ENCODE data around the gene ANKRD27. TPM values are rescaled to one million over a fixed set of nuclear protein-coding genes. Genes with fewer than 3 reads are reported as not detected.

Gene ANKRD27
- total RNA-seq, 3 donors from 2014 or later (not counting 1 experiment from before 2014, with no cell fraction given) = 35.8 to 47.1 (median 40.8) TPM

DNA sequence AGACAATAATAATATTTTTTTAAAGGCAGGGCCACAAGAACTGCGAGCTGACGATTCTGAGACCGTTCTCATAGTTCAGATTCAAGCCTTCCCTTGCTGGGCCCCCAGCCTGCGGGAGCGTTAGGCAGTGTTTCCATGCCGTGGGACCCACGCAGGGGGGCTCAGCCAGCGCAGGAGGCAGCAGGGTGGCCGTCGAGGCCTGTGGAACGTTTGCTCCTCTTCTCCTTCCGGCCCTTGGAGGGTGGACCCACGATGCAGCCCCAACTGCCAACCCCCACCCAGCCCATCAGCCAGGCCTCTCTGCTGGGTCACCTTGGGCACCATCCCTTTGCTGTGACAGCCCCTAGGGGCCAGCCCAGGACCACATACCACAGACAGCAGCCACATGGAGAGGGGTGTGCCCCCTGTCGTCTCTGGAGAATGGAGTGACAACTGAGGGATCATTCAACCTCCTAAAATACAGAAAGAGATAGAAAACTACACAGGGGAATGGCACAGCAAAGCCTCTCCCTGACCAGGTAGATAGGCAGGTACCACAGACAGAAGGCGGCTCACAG lies 47.2 kb downstream of the ANKRD27 start:
- TF ChIP-seq, protein P1, sequence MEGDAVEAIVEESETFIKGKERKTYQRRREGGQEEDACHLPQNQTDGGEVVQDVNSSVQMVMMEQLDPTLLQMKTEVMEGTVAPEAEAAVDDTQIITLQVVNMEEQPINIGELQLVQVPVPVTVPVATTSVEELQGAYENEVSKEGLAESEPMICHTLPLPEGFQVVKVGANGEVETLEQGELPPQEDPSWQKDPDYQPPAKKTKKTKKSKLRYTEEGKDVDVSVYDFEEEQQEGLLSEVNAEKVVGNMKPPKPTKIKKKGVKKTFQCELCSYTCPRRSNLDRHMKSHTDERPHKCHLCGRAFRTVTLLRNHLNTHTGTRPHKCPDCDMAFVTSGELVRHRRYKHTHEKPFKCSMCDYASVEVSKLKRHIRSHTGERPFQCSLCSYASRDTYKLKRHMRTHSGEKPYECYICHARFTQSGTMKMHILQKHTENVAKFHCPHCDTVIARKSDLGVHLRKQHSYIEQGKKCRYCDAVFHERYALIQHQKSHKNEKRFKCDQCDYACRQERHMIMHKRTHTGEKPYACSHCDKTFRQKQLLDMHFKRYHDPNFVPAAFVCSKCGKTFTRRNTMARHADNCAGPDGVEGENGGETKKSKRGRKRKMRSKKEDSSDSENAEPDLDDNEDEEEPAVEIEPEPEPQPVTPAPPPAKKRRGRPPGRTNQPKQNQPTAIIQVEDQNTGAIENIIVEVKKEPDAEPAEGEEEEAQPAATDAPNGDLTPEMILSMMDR (IDR thresholded peaks at IDR 0.05) = no peak
- peaks cover 49% of the 10 kb centered on the region for H3K36me3 ChIP-seq (ENCODE audit: control insufficient read depth, insufficient read depth, low read length)
- H3K4me1 Mint-ChIP-seq = no peaks in the 10 kb centered on the region
- no peak for ATAC-seq
- no peak overlapping the region for H3K27ac ChIP-seq (ENCODE audit: low read length)
- H3K36me3 Mint-ChIP-seq = no peaks in the 10 kb centered on the region
- no peaks in the 10 kb centered on the region for H3K9me3 ChIP-seq (ENCODE audit: control insufficient read depth, insufficient read depth, low read length)
- no peak overlapping the region for H3K27ac Mint-ChIP-seq
- no peak overlapping the region for H3K4me3 ChIP-seq (ENCODE audit: low read length)
- no peaks in the 10 kb centered on the region for H3K4me1 ChIP-seq (ENCODE audit: control insufficient read depth, insufficient read depth, low read length)
- H3K4me3 Mint-ChIP-seq = no peak overlapping the region
- H3K27me3 ChIP-seq (ENCODE audit: control insufficient read depth, insufficient read depth, low read length) = no peaks in the 10 kb centered on the region
- DNase-seq = no peak
- H3K9me3 Mint-ChIP-seq = no peaks in the 10 kb centered on the region
- WGBS (ENCODE audit: insufficient coverage) = 97% methylated on average over 15 of the region's 15 CpGs
- intact Hi-C loops (cut with micrococcal nuclease) = no loop called here
- H3K27me3 Mint-ChIP-seq (ENCODE audit: low read depth in 2 of 2) = no peaks in the 10 kb centered on the region

DNA sequence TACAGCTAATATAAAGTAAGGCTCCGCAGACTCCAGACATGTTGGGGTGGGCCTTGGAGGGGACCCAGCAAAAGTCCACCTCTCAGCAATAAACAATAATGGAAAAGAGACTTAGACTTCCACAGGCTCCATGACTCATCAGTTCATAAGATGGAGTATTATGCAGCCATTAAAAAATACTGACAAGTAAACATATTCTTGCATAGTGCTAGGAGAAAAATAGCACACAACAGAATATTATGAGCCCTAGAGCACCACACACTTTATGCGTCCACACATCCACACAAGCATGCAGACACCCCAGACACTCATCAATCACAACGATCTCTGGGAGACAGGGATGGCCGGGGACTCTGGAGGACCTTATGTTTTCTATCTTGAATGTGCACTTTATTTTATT lies 48.0 kb downstream of the ANKRD27 start:
- ATAC-seq = no peak
- no peak overlapping the region for H3K27ac ChIP-seq (ENCODE audit: low read length)
- TF ChIP-seq, protein P1 (IDR thresholded peaks at IDR 0.05) = no peak
- H3K9me3 Mint-ChIP-seq = no peaks in the 10 kb centered on the region
- intact Hi-C loops (cut with micrococcal nuclease) = no loop called here
- no peak overlapping the region for H3K4me3 Mint-ChIP-seq
- no peak overlapping the region for H3K4me3 ChIP-seq (ENCODE audit: low read length)
- H3K27me3 ChIP-seq (ENCODE audit: control insufficient read depth, insufficient read depth, low read length) = no peaks in the 10 kb centered on the region
- H3K4me1 Mint-ChIP-seq = no peaks in the 10 kb centered on the region
- no peak for DNase-seq
- H3K9me3 ChIP-seq (ENCODE audit: control insufficient read depth, insufficient read depth, low read length) = no peaks in the 10 kb centered on the region
- no peaks in the 10 kb centered on the region for H3K27me3 Mint-ChIP-seq (ENCODE audit: low read depth in 2 of 2)
- H3K36me3 ChIP-seq (ENCODE audit: control insufficient read depth, insufficient read depth, low read length) = peaks cover 55% of the 10 kb centered on the region
- no peaks in the 10 kb centered on the region for H3K4me1 ChIP-seq (ENCODE audit: control insufficient read depth, insufficient read depth, low read length)
- H3K36me3 Mint-ChIP-seq = peaks cover 6% of the 10 kb centered on the region
- 100% methylated on average over 2 of the region's 4 CpGs for WGBS (ENCODE audit: insufficient coverage)
- H3K27ac Mint-ChIP-seq = no peak overlapping the region

DNA sequence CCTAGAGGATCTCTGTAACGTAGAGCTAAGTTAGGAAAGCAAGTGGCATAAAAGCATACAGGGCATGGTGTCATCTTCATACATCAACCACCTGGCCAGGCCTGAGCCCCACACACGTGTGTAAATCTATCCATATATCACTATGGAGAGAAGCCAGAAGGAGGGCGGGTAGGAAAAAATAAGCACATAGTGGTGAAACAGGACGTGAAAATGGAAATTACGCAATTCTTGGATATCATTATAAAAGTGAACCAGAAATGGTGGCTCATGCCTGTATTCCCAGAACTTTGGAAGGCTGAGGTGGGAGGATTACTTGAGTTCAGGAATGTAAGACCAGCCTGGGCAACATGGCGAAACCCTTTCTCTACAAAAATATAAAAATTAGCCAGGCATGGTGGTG lies 50.6 kb downstream of the ANKRD27 start:
- Mint-ChIP-seq H3K4me1 (no peaks in the 10 kb centered on the region), H3K36me3 (peaks cover 6% of the 10 kb centered on the region), H3K4me3 (no peak overlapping the region), H3K9me3 (no peaks in the 10 kb centered on the region), H3K27me3 (ENCODE audit: low read depth in 2 of 2) (no peaks in the 10 kb centered on the region), H3K27ac (no peak overlapping the region)
- intact Hi-C loops (cut with micrococcal nuclease) = no loop called here
- no peak overlapping the region for H3K4me3 ChIP-seq (ENCODE audit: low read length)
- ATAC-seq (no peak), DNase-seq (no peak)
- 97% methylated on average over 4 of the region's 6 CpGs for WGBS (ENCODE audit: insufficient coverage)
- TF ChIP-seq, protein P1 (IDR thresholded peaks at IDR 0.05) = no peak
- no peak overlapping the region for H3K27ac ChIP-seq (ENCODE audit: low read length)
- H3K9me3 ChIP-seq (ENCODE audit: control insufficient read depth, insufficient read depth, low read length) = no peaks in the 10 kb centered on the region
- H3K4me1 ChIP-seq (ENCODE audit: control insufficient read depth, insufficient read depth, low read length) = no peaks in the 10 kb centered on the region
- H3K36me3 ChIP-seq (ENCODE audit: control insufficient read depth, insufficient read depth, low read length) = peaks cover 53% of the 10 kb centered on the region
- H3K27me3 ChIP-seq (ENCODE audit: control insufficient read depth, insufficient read depth, low read length) = no peaks in the 10 kb centered on the region

DNA sequence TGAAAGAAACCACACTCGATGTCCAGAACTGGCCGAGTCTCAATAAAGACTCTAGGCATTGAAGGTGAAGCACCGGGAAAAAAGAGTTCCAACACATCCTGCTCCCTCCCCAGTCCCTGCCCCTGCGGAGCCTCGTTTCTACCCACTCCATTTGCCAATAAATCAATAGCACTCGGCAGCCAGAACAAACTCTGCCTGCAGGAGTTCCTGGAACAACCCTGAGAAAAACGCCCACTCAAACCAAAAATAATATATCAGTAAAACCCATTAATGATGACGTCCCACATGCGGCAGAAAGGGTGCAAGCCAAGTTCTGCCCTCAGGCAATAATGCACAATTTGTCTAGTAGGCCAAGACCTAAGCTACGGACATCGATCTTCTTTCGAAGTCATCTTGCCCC lies 53.0 kb downstream of the ANKRD27 start:
- Mint-ChIP-seq H3K27ac (no peak overlapping the region), H3K27me3 (ENCODE audit: low read depth in 2 of 2) (no peaks in the 10 kb centered on the region), H3K9me3 (no peaks in the 10 kb centered on the region), H3K4me3 (no peak overlapping the region), H3K36me3 (peaks cover 8% of the 10 kb centered on the region), H3K4me1 (no peaks in the 10 kb centered on the region)
- TF ChIP-seq, protein P1 (IDR thresholded peaks at IDR 0.05) = no peak
- Histone ChIP-seq H3K9me3 (ENCODE audit: control insufficient read depth, insufficient read depth, low read length) (no peaks in the 10 kb centered on the region), H3K27ac (ENCODE audit: low read length) (no peak overlapping the region), H3K4me3 (ENCODE audit: low read length) (no peak overlapping the region), H3K4me1 (ENCODE audit: control insufficient read depth, insufficient read depth, low read length) (no peaks in the 10 kb centered on the region), H3K27me3 (ENCODE audit: control insufficient read depth, insufficient read depth, low read length) (no peaks in the 10 kb centered on the region), H3K36me3 (ENCODE audit: control insufficient read depth, insufficient read depth, low read length) (peaks cover 56% of the 10 kb centered on the region)
- DNase-seq (no peak), ATAC-seq (no peak)
- 86% methylated on average over 12 of the region's 12 CpGs for WGBS (ENCODE audit: insufficient coverage)
- intact Hi-C loops (cut with micrococcal nuclease) = no loop called here
